A549 (cell line): ENCODE measurements around the gene SPECC1L. TPM values are rescaled to one million over a fixed set of nuclear protein-coding genes. Genes with fewer than 3 reads are reported as not detected.

Experiments
- ATAC-seq, 2 experiments: fragments of 200-7000 bp in 1 of 2; fragments of >200 bp in 1 of 2; cut with Nextera tagmentation in 1 of 2; cut with Tn5 transposase in 1 of 2; 3 replicates each; pipeline versions ENCODE4 v1.8.0 to v1.9.1; 2018 to 2020; ENCODE audit warnings: mild to moderate bottlenecking in 1 of 2, moderate library complexity in 1 of 2
- CTCF ChIA-PET: fragments of 300-600 bp; sonication (Branson Sonifier 250); formaldehyde crosslinking; extraction: SDS; loops from one replicate; lab custom pipeline; 2021; ENCODE audit warnings: antibody characterized with exemption, inconsistent platforms; lab: Yijun Ruan, JAX
- POLR2A ChIA-PET: fragments of 350-600 bp; formaldehyde crosslinking; extraction: SDS; loops from one replicate; lab custom pipeline; 2021; ENCODE audit warnings: antibody characterized with exemption, inconsistent platforms; lab: Yijun Ruan, JAX
- DNase-seq, 2 experiments: peaks; one replicate each; pipeline versions ENCODE4 v3.0.0 to v3.0.0-alpha.2; 2011 to 2016; ENCODE audit warnings: low read depth in 1 of 2, low spot score in 1 of 2
- FAIRE-seq: peaks from 2 replicates; lab custom pipeline; 2011; peaks lifted over from hg19 to GRCh38; lab: Jason Lieb, UNC
- H3K27ac ChIP-seq, 2 experiments: fragments of >200 bp; sonication (Bioruptor Twin); formaldehyde crosslinking; 3 replicates each; pipeline ENCODE4 v1.5.1; 2016 to 2017
- H3K4me1 ChIP-seq: fragments of >200 bp; sonication (Bioruptor Twin); formaldehyde crosslinking; 3 replicates; pipeline ENCODE4 v1.6.1; 2016
- H3K4me2 ChIP-seq: fragments of >200 bp; sonication (Bioruptor Twin); formaldehyde crosslinking; 3 replicates; pipeline ENCODE4 v1.6.1; 2016
- H3K4me3 ChIP-seq: fragments of >200 bp; sonication (Bioruptor Twin); formaldehyde crosslinking; 3 replicates; pipeline ENCODE4 v1.5.1; 2016
- H3K9me3 ChIP-seq: fragments of >200 bp; sonication (Bioruptor Twin); formaldehyde crosslinking; 3 replicates; pipeline ENCODE4 v1.6.1; 2016
- CBX2 ChIP-seq: fragments of 200-600 bp; sonication (generic); IDR thresholded peaks from 2 replicates; pipeline ENCODE4 v1.6.1; 2016; ENCODE audit warnings: low read depth, mild to moderate bottlenecking, borderline replicate concordance
- EHF ChIP-seq: fragments of 250-450 bp; sonication (Bioruptor Pico); IDR thresholded peaks from 2 replicates; pipeline ENCODE4 v1.5.0; 2020; ENCODE audit warnings: mild to moderate bottlenecking
- EP300 ChIP-seq, 2 experiments: fragments of >200 bp; sonication (Bioruptor Twin); formaldehyde crosslinking; IDR thresholded peaks; 2 replicates in 1 of 2; 3 replicates in 1 of 2; pipeline ENCODE4 v1.6.1; 2016 to 2017
- ESRRA ChIP-seq: fragments of 150-350 bp; IDR thresholded peaks from 2 replicates; pipeline ENCODE4 v1.6.1; 2014; ENCODE audit warnings: mild to moderate bottlenecking, low read length, borderline replicate concordance
- FOXS1 ChIP-seq: fragments of 250-450 bp; sonication (Bioruptor Pico); IDR thresholded peaks from 2 replicates; pipeline ENCODE4 v1.5.0; 2020; ENCODE audit warnings: mild to moderate bottlenecking, moderate library complexity
- GATA3 ChIP-seq: IDR thresholded peaks from 2 replicates; pipeline ENCODE4 v1.6.1; 2012; ENCODE audit warnings: borderline replicate concordance
- HOXB5 ChIP-seq: fragments of 250-450 bp; sonication (Bioruptor Pico); IDR thresholded peaks from 2 replicates; pipeline ENCODE4 v1.5.0; 2020; ENCODE audit warnings: mild to moderate bottlenecking, moderate library complexity
- JUN ChIP-seq, 2 experiments: fragments of >200 bp; sonication (Bioruptor Twin); formaldehyde crosslinking; IDR thresholded peaks; 2 replicates in 1 of 2; 3 replicates in 1 of 2; pipeline ENCODE4 v1.6.1; 2016 to 2017
- MAFK ChIP-seq: fragments of 450-650 bp; IDR thresholded peaks from 2 replicates; pipeline ENCODE4 v1.6.1; 2014; ENCODE audit not compliant: partially characterized antibody
- MAZ ChIP-seq: fragments of 150-350 bp; IDR thresholded peaks from 2 replicates; pipeline ENCODE4 v1.6.1; 2014; ENCODE audit warnings: antibody characterized with exemption, low read depth, low read length, borderline replicate concordance
- MYC ChIP-seq: IDR thresholded peaks from 2 replicates; pipeline ENCODE4 v1.6.1; 2012; ENCODE audit warnings: mild to moderate bottlenecking, inconsistent platforms, low read length, improper control_type of control experiment, borderline replicate concordance
- NFE2L2 ChIP-seq: fragments of 150-350 bp; conservative IDR thresholded peaks from 2 replicates; pipeline ENCODE4 v1.6.1; 2014; ENCODE audit warnings: low read length
- NR3C1 ChIP-seq: fragments of >200 bp; sonication (Bioruptor Twin); formaldehyde crosslinking; IDR thresholded peaks from 3 replicates; pipeline ENCODE4 v1.6.1; 2017
- RARB ChIP-seq: fragments of 250-450 bp; sonication (Bioruptor Pico); IDR thresholded peaks from 2 replicates; pipeline ENCODE4 v1.8.0; 2021; ENCODE audit warnings: mild to moderate bottlenecking, moderate library complexity
- RFX5 ChIP-seq: fragments of 450-650 bp; IDR thresholded peaks from 2 replicates; pipeline ENCODE4 v1.7.1; 2014; ENCODE audit warnings: antibody characterized with exemption, mild to moderate bottlenecking, moderate library complexity
- RNF2 ChIP-seq: fragments of 200-600 bp; sonication (generic); IDR thresholded peaks from 2 replicates; pipeline ENCODE4 v1.6.1; 2016; ENCODE audit warnings: low read depth, mild to moderate bottlenecking, antibody characterized with exemption, moderate library complexity, borderline replicate concordance
- TFCP2L1 ChIP-seq: fragments of 250-450 bp; sonication (Bioruptor Pico); IDR thresholded peaks from 2 replicates; pipeline ENCODE4 v1.5.0; 2021; ENCODE audit warnings: mild to moderate bottlenecking
- ZNF302 ChIP-seq: fragments of 250-450 bp; sonication (Bioruptor Pico); IDR thresholded peaks from 2 replicates; pipeline ENCODE4 v1.9.0; 2021; ENCODE audit warnings: inconsistent platforms, mild to moderate bottlenecking, moderate library complexity
- ZSCAN20 ChIP-seq: fragments of 250-450 bp; sonication (Bioruptor Pico); IDR thresholded peaks from 2 replicates; pipeline ENCODE4 v1.8.0; 2022; ENCODE audit warnings: mild to moderate bottlenecking, moderate library complexity
- WGBS: methylation state at CpG from one replicate; pipeline ENCODE4 v1.1.6; 2017; ENCODE audit errors: missing lambda C conversion rate; 5-methylcytosine and 5-hydroxymethylcytosine counted together
- polyA plus RNA-seq, 4 experiments: library from polyadenylated mRNA; depleted of rRNA in 3 of 4; stranded (reverse); fragments of >200 nt; fragmentation: RNase III in 1 of 4; extraction: RNeasy Plus Mini Kit Qiagen cat#74134 plus additional on column Dnase treatment in 1 of 4; gene quantifications; 2 replicates in 3 of 4; 3 replicates in 1 of 4; pipeline ENCODE4 v1.2.3, GENCODE V29; 2011 to 2017
- TF ChIP-seq, protein P1 (sequence below): fragments of >200 bp; sonication (Bioruptor Twin); formaldehyde crosslinking; IDR thresholded peaks from 3 replicates; pipeline ENCODE4 v1.6.1; 2016
- TF ChIP-seq, protein P2 (sequence below): fragments of 200-600 bp; sonication (generic); IDR thresholded peaks from 2 replicates; pipeline ENCODE4 v1.6.1; 2016; ENCODE audit warnings: antibody characterized with exemption, mild to moderate bottlenecking, moderate library complexity
- TF ChIP-seq, protein P3 (sequence below): fragments of 250-450 bp; sonication (Bioruptor Pico); IDR thresholded peaks from 2 replicates; pipeline ENCODE4 v1.5.0; 2020; ENCODE audit warnings: low read depth, mild to moderate bottlenecking, moderate library complexity

Gene SPECC1L
- polyA plus RNA-seq, 2 of the 4 experiments (the other 2 are of a cell fraction), result 14.8 to 25.2 TPM

DNA sequence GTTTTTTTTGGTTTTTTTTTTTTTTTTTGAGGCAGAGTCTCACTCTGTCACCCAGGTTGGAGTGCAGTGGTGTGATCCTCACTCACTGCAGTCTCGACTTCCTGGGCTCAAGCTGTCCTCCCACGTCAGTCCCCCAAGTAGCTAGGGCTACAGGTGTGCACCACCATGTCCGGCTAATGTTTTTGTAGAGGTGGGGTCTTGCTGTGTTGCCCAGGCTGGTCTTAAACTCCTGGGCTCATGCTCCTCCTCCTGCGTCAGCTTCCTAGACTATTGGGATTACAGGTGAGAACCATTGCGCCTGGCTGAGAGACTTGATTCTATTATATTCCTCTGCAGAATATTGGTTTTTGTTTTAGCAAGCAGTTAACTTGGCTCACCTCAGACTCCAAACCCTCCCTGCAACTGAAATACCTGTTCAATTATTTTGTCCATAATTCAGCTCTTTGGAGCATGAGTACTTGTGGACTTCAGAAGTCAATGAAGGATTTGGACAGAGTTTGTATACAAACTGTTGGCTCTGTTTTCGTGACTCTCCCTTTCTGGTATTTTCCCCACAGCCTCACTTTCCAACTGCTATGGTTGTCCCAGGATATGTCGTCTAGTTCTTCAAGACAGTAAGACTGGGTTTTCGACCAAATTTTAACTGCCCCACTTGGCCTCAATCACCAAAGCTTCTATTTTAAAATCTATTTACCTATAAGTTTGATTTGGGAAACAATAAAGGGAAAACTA is 87.6 kb downstream of the SPECC1L start (continued):
- TF ChIP-seq, protein P1, sequence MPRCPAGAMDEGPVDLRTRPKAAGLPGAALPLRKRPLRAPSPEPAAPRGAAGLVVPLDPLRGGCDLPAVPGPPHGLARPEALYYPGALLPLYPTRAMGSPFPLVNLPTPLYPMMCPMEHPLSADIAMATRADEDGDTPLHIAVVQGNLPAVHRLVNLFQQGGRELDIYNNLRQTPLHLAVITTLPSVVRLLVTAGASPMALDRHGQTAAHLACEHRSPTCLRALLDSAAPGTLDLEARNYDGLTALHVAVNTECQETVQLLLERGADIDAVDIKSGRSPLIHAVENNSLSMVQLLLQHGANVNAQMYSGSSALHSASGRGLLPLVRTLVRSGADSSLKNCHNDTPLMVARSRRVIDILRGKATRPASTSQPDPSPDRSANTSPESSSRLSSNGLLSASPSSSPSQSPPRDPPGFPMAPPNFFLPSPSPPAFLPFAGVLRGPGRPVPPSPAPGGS, result no peak
- TF ChIP-seq MYC (no peak), ESRRA (no peak), MAFK (no peak)
- TF ChIP-seq, all 56 proteins: peak for 0

DNA sequence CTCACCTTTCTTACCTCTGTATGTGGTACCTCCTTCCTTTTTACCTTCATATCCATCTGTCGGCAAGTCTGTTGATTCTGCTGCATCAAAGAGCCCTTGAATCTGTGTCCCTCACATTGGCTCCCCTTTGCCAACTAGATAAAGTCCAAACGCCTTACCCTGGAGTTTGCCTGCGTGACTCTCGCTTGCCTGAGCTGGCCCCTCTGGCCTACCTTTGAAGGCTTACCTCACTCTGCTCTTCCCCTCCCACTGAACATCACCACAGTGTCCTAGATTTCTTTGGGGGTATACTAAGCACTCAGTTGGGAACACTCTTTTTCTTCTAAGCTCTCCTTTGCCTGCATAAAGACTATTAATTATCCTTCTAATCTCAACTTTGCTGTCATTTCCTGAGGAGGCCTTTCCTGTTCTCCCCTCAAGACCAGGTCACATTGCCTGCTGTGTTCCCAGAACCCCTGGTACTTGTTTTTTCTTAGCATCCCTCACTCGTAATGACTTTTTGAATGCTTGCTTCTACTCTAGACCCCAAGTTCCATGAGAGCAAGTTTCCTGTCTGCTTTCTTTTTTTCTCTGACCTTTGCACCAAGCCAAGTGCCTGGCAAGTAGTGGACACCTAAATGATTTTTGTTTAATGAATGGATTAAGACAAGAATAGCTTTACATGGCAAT is 89.0 kb downstream of the SPECC1L start:
- no peak for ATAC-seq
- TF ChIP-seq, protein P2, sequence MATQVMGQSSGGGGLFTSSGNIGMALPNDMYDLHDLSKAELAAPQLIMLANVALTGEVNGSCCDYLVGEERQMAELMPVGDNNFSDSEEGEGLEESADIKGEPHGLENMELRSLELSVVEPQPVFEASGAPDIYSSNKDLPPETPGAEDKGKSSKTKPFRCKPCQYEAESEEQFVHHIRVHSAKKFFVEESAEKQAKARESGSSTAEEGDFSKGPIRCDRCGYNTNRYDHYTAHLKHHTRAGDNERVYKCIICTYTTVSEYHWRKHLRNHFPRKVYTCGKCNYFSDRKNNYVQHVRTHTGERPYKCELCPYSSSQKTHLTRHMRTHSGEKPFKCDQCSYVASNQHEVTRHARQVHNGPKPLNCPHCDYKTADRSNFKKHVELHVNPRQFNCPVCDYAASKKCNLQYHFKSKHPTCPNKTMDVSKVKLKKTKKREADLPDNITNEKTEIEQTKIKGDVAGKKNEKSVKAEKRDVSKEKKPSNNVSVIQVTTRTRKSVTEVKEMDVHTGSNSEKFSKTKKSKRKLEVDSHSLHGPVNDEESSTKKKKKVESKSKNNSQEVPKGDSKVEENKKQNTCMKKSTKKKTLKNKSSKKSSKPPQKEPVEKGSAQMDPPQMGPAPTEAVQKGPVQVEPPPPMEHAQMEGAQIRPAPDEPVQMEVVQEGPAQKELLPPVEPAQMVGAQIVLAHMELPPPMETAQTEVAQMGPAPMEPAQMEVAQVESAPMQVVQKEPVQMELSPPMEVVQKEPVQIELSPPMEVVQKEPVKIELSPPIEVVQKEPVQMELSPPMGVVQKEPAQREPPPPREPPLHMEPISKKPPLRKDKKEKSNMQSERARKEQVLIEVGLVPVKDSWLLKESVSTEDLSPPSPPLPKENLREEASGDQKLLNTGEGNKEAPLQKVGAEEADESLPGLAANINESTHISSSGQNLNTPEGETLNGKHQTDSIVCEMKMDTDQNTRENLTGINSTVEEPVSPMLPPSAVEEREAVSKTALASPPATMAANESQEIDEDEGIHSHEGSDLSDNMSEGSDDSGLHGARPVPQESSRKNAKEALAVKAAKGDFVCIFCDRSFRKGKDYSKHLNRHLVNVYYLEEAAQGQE, result no peak
- TF ChIP-seq, protein P1, result no peak
- TF ChIP-seq ZNF302 (CRISPR knock-in tag) (no peak), EP300 (IDR thresholded peaks at IDR 0.05) (no peak), EHF (no peak), MAZ (no peak), NR3C1 (no peak), RNF2 (no peak), JUN (IDR thresholded peaks at IDR 0.05) (no peak), HOXB5 (CRISPR knock-in tag) (no peak)
- TF ChIP-seq, all 56 proteins: peak for 0
- H3K27ac ChIP-seq, result no peak overlapping the region
- 91% methylated on average over 5 of the region's 5 CpGs for WGBS
- DNase-seq (no peak), FAIRE-seq (no peak)
- H3K9me3 ChIP-seq, result no peaks in the 10 kb centered on the region
- POLR2A ChIA-PET, result no interaction called here
- CTCF ChIA-PET, result interaction anchor here (0.6 kb wide), 1 partner anchor 32 kb away, joined by 3 read pairs; no protein-coding TSS in a partner anchor
- H3K4me2 ChIP-seq, result no peak overlapping the region
- 0 out of 3 replicates have a peak, but pooled peaks cover 5% of the 10 kb centered on the region for H3K4me1 ChIP-seq
- H3K4me3 ChIP-seq, result no peak overlapping the region

DNA sequence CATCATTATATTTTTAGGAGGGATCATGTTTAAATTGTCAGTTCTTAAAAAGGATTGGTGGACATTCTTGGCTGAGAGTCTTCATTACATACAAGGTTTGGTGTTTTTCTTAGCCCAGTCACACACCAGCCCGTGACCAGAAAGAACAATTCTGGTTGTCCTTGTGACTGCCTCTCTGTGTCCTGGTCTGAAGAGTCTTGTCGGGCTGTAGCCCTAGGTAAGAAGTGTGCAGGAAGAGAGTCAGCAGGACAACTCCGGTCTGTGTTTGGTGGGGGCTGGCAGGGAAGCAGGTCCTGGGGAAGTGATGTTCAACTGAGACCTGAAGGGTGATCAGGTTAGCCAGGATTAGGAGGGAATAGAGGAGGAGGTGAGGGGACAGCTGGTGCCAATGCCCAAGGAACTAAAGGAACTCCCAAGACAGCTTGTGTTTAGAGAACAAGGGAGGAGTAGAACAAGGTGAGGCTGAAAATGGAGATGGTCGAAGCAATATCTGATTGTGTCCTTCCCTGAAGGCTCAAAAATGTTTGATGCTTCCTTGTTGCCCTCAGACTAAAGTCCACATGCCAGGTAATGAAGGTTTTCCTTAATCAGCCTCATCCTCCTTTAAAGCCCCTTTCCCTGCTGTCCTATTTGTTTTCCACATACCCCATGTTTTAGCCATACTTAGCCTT is 91.5 kb downstream of the SPECC1L start:
- Histone ChIP-seq H3K9me3 (no peaks in the 10 kb centered on the region), H3K4me3 (no peak overlapping the region)
- DNase-seq, result no peak
- TF ChIP-seq ZSCAN20 (CRISPR knock-in tag) (no peak), RARB (CRISPR knock-in tag) (no peak), FOXS1 (no peak), GATA3 (no peak), RFX5 (no peak), RNF2 (no peak), NFE2L2 (no peak), TFCP2L1 (CRISPR knock-in tag) (no peak), CBX2 (no peak)
- TF ChIP-seq, protein P3, sequence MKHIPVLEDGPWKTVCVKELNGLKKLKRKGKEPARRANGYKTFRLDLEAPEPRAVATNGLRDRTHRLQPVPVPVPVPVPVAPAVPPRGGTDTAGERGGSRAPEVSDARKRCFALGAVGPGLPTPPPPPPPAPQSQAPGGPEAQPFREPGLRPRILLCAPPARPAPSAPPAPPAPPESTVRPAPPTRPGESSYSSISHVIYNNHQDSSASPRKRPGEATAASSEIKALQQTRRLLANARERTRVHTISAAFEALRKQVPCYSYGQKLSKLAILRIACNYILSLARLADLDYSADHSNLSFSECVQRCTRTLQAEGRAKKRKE, result no peak
- TF ChIP-seq, all 56 proteins: peak for 0
- ChIA-PET CTCF (interaction anchor here (0.7 kb wide), 1 partner anchor 159 kb away, joined by 4 read pairs; no protein-coding TSS in a partner anchor), POLR2A (no interaction called here)
- no peak for FAIRE-seq
- Histone ChIP-seq H3K27ac (no peak overlapping the region), H3K4me1 (peaks cover 12% of the 10 kb centered on the region), H3K4me2 (no peak overlapping the region)
- 83% methylated on average over 4 of the region's 4 CpGs for WGBS
- no peak for ATAC-seq
